ENCODE results near the gene MPC2.

DNA sequence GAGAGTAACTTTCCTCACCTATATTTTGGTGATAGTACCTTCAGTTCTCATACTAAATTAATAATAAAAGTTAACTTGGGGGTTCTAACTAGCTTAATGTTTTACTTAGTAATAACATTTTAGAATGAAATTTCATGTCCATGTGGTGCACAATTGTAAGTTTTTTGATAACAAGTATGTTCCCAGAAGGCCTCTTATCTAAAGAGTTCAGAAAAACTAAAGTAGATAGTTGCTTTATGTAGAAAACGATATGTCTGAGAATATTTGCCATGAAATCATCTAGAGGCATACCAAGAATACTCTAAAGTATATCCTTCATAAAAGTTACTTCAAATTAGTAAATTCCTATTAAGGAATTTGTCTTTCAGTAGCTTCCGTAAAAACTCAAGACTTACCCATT, 12.8 kb downstream of the MPC2 start:
- TF ChIP-seq, protein P1, sequence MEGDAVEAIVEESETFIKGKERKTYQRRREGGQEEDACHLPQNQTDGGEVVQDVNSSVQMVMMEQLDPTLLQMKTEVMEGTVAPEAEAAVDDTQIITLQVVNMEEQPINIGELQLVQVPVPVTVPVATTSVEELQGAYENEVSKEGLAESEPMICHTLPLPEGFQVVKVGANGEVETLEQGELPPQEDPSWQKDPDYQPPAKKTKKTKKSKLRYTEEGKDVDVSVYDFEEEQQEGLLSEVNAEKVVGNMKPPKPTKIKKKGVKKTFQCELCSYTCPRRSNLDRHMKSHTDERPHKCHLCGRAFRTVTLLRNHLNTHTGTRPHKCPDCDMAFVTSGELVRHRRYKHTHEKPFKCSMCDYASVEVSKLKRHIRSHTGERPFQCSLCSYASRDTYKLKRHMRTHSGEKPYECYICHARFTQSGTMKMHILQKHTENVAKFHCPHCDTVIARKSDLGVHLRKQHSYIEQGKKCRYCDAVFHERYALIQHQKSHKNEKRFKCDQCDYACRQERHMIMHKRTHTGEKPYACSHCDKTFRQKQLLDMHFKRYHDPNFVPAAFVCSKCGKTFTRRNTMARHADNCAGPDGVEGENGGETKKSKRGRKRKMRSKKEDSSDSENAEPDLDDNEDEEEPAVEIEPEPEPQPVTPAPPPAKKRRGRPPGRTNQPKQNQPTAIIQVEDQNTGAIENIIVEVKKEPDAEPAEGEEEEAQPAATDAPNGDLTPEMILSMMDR (conservative IDR thresholded peaks at IDR 0.05; ENCODE audit: low read length): no peak
- TF ChIP-seq EZH2phosphoT487 (IDR thresholded peaks at IDR 0.05; ENCODE audit: borderline replicate concordance): no peak

All from Loucy (cell line).